Fibroblast of skin of left biceps (primary cell): ENCODE measurements around the gene MTFMT.
"Not testable (repeated sequence)": the region's sequence is repeated elsewhere in the genome, so short reads cannot be mapped to it uniquely, and the experiment has no call there.

Experiments
- DNase-seq, 2 experiments: peaks; one replicate each; pipeline ENCODE4 v3.0.0-alpha.2; 2013; ENCODE audit warnings: low read depth in 2 of 2

MTFMT gene

GRCh38 chr15:65038836-65039235 is 9.4 kb upstream of the MTFMT start:
- DNase-seq, result no peak

DNA sequence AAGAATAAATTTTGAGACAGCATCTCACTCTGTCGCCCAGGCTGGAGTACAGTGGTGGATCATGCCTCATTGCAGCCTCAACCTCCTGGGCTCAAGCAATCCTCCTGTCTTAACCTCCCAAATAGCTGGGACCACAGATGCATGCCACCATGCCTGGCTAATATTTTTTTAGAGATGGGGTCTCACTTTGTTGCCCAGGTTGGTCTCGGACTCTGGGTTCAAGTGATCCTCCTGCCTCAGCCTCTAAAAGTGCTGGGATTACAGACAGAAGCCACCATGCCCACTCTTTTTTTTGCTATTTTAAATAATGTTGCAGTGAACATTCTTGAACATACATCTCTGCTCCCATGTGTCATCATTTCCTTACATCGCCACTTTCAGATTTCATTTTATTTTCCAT is 9.0 kb upstream of the MTFMT start:
- no peak for DNase-seq

GRCh38 chr15:65037309-65037708 is 7.9 kb upstream of the MTFMT start:
- no peak for DNase-seq

- DNase-seq, result no peak
These were observed 5.3 kb upstream of the MTFMT start for GRCh38 chr15:65034719-65035118.

DNA sequence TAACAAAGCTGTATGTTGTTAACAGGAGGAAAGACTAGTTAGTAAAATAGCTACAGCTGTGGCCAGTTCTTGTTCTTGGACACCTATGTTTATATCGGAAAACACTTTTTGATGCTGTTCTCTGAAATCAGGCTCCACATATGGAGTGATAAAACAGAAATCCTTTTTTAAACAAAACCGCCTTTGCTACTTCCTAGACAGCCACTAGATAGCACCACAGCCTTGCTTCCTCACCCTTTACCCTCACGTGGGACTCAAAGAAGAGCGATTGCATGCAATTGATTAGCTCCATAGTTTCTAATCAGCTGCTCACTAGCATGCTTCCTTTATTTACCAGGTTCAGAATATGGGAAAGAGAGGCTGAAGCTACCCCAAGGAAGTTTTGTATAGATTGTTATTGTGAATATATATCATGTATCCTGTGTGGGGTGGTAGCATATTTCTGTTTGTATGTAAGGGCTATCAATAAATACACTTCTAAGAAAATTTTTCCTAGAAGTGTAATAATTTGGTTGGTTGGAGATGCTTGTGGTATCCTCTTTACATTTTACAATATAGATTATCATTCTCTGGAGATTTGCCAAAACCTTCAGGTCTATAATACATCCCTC is 4.3 kb upstream of the MTFMT start:
- peak in 1 of 2 experiments; percentile 9 for DNase-seq

GRCh38 chr15:65032801-65033537 is 3.5 kb upstream of the MTFMT start:
- DNase-seq, result no peak

- no peak for DNase-seq
These were observed 333 bp upstream of the MTFMT start for GRCh38 chr15:65029736-65030208.

DNA sequence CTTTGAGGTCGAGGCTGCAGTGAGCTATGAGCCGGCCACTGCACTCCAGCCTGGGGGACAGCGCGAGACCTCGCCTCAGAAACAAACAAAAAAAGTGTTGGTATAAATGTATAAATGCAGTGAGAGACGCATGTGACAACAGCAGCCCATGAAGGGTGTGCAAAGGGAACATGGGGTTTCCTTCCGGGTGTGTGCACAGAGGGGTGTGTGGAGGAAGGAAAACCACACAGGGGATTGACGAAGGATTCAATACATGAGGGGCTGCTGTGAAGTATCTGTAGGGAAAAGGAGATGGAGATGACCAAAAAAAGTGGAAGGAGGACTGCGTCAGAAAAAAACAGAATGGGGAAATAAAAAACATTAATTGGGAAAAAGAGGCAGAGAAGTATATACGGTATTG is 1.1 kb downstream of the MTFMT start:
- no peak for DNase-seq

GRCh38 chr15:65027593-65027992 is 1.8 kb downstream of the MTFMT start:
- DNase-seq, result no peak

DNA sequence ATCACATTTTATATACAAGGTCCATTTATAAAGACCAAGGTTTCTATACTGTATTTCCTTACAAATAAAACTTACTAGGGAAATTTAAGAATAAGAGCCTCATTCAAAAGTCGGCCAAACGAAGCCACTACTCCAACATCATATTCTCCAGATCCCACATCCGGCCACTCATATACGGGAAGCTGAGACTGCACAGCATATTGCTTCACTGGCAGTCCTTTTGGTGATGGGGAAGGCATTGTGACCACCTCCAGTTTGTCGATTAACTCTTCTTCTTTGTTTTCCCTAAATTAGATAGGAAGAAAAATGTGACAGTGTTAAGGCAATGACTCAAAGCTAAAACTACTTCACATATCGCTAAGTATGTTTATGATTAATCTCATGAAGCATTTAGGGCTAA is 2.7 kb downstream of the MTFMT start:
- no peak for DNase-seq

DNA sequence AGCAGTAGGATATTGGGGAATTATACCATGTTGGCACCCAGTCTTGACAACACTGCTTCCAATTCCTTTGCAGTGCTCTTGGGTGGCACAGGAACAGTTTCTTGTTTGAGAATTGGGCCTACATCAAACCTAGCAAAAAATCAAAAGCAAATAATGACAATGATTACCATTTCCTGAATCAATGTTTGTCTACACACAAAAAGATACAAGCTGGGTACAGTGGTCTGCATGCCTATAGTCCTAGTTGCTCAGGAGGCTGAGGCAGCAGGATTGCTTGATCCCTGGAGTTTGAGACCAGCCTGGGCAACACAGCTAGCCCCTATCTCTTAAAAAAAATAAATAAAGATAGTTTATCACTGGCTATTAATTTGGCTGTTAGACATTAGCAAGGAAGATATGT is 8.0 kb downstream of the MTFMT start:
- DNase-seq, result no peak

GRCh38 chr15:65020419-65020818 is 9.0 kb downstream of the MTFMT start:
- DNase-seq, result no peak

GRCh38 chr15:65011198-65011597 is 18.2 kb downstream of the MTFMT start:
- DNase-seq, result not testable (repeated sequence)

GRCh38 chr15:65008983-65009382 is 20.5 kb downstream of the MTFMT start:
- DNase-seq, result no peak

DNA sequence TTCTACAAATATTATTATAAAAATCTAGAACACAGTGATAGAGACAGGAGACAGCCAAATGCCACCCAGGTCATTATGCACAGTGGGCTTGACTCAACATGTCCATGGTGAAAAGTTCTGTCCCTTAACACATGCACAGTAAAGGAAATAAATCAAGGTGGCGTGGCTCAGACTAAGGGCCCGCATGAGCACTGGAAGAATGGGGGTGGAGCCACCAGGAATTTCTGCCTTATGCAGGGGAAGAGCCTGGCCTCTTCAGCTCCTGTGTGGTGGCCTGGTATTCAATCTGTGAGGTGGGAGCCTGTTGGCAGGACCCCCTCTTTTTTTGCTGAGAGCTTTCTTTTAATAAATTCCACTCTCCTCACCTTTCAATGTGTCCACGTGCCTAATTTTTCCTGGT is 22.6 kb downstream of the MTFMT start:
- no peak for DNase-seq

- DNase-seq, result no peak
These were observed 24.4 kb downstream of the MTFMT start for GRCh38 chr15:65004993-65005392.

DNA sequence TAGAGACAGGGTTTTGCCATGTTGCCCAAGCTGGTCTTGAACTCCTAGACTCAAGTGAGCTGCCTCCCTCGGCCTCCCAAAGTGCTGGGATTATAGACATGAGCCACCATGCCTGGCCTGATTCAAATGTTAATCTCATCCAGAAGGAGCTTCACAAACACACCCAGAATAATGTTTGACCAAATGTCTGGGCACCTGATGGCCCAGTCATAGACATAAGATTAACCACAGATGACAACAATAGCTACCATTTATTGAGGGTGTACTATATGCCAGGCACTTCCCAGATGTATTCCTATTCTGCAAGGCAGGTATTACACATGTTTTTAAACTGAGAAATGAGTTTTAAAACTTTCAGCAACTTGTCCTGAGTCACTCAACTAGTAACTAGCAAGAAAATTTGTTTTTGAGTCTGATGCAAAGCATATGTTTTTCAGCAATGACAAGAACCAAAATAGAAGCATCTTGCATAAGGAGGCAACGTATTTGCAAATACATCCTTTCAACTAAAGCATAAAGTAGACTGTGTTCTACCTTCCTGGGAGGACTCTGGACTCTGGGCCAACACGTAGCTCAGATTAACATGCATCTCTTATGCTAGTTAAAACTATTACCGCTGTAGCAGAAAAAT is 31.6 kb downstream of the MTFMT start:
- no peak for DNase-seq

GRCh38 chr15:64997066-64997465 is 32.4 kb downstream of the MTFMT start:
- no peak for DNase-seq

- no peak for DNase-seq
These were observed 36.1 kb downstream of the MTFMT start for GRCh38 chr15:64993290-64993689.

DNA sequence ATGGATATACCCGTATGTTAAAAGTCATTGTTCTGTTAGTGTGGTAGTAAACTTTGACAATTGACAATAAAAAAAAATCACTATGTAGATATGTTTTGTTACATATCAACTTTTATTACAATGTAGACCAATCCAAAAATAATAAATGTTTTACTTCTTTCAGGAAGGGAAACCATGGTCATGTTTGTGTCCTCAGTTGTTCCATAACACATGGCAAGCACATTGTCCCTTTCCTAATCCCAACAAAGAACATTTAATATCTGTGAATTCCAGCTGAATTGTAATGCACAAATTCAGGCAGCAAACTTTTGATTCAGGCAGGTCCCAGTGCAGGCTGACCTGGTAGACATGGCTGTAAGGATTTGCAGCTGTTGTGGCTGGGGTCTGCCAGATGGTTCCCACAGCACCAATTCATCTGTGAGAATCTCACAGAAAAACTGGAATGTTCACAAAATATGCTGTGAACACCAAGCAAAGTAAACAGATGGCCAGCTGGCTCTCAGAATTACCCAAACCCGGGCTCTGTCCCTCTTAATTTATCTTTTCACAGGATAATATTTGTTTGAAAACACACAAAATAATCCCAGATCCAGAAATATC is 37.8 kb downstream of the MTFMT start:
- no peak for DNase-seq

DNA sequence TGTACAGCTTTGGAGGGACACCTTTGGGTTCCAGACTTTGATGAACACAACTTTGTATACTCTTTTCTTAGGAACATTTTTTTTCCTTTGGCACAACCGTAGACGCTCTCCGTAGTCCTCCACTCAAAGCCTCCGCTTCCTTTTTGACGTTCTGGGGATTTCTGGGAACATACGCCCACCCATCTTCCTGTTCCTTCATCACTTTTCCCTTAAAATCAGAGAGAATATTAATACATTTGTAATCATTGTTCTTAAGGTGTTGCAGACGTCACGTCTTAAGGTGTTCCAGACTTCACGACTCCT is 39.3 kb downstream of the MTFMT start:
- DNase-seq, result no peak

DNA sequence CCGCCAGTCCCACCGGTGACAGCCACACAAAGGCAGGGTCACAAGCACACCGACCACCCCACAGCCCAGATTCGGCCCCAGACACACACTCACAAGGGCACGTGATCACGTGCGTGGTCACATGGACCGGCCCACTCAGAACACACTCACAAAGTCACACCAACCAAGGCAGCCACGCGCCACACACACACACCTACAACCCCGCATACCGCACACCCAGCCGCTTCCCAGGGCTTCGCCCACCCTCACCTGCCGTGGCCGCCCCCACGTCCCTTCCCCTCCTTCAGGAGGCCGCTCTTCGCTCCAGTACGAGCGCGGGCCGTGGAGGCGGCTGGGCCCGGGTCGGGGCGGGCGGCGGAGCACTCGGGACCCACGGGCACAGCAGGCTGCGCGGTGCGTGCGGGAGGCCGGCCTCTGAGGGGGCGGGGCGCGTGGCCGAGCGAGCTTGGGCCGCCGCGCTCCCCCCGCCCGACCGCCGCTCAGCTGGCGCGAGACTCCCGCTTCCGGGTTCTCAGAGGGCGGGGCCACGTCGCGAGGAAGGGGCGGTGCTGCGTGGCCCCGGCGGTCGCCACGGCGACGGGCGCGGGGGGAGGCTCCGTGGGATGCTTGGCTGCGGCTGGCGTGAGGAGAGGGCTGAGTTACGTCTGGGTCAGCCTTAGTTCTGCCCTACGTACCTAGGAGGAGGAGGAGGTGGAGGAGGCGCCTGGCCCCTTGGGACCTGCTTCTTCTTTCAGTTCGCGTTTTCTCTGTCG is 39.8 kb downstream of the MTFMT start, which contains the start of gene SPG21:
SPG21 (minus strand) TSS at position 499 of the 752 bp plus-strand sequence. CDS start 6,345 bp downstream, outside the sequence.
- peak; percentile 81 to 86 for DNase-seq
